HG02870 (cell line): ENCODE results near the gene CTAGE1.
"Not testable (repeated sequence)": the region's sequence is repeated elsewhere in the genome, so short reads cannot be mapped to it uniquely, and the experiment has no call there.

Source experiments
- ATAC-seq: cut with Tn5 transposase; IDR thresholded peaks from one replicate; pipeline ENCODE4 v1.9.1; 2021; ENCODE audit warnings: mild to moderate bottlenecking, moderate library complexity; ENCODE audit not compliant: unreplicated experiment

CTAGE1 gene

GRCh38 chr18:22417496-22418188 is at the start of gene CTAGE1:
Gene CTAGE1, minus strand, starts transcription at chr18:22417915. Its CDS starts 104 bp downstream, at chr18:22417811.
- no peak for ATAC-seq

- ATAC-seq = no peak
These were observed 49.1 kb upstream of the CTAGE1 start for GRCh38 chr18:22466608-22467395.

GRCh38 chr18:22465859-22466457 is 48.2 kb upstream of the CTAGE1 start:
- no peak for ATAC-seq

GRCh38 chr18:22463076-22463475 is 45.4 kb upstream of the CTAGE1 start:
- no peak for ATAC-seq

GRCh38 chr18:22459491-22459890 is 41.8 kb upstream of the CTAGE1 start:
- ATAC-seq = no peak

- ATAC-seq = no peak
These were observed 39.8 kb upstream of the CTAGE1 start for GRCh38 chr18:22457524-22457923.

GRCh38 chr18:22456547-22456946 is 38.8 kb upstream of the CTAGE1 start:
- no peak for ATAC-seq

- no peak for ATAC-seq
These were observed 38.4 kb upstream of the CTAGE1 start for GRCh38 chr18:22456116-22456480.

- no peak for ATAC-seq
These were observed 37.9 kb upstream of the CTAGE1 start for GRCh38 chr18:22455425-22456115.

- ATAC-seq = no peak
These were observed 35.6 kb upstream of the CTAGE1 start for GRCh38 chr18:22453315-22453714.

GRCh38 chr18:22452226-22452668 is 34.5 kb upstream of the CTAGE1 start:
- no peak for ATAC-seq

- ATAC-seq = no peak
These were observed 34.1 kb upstream of the CTAGE1 start for GRCh38 chr18:22451796-22452195.

- not testable (repeated sequence) for ATAC-seq
These were observed 33.1 kb upstream of the CTAGE1 start for GRCh38 chr18:22450766-22451165.

- not testable (repeated sequence) for ATAC-seq
These were observed 32.6 kb upstream of the CTAGE1 start for GRCh38 chr18:22450318-22450717.

GRCh38 chr18:22449753-22450152 is 32.0 kb upstream of the CTAGE1 start:
- ATAC-seq = not testable (repeated sequence)

- ATAC-seq = no peak
These were observed 30.5 kb upstream of the CTAGE1 start for GRCh38 chr18:22448238-22448637.

- no peak for ATAC-seq
These were observed 30.1 kb upstream of the CTAGE1 start for GRCh38 chr18:22447792-22448191.

- no peak for ATAC-seq
These were observed 29.2 kb upstream of the CTAGE1 start for GRCh38 chr18:22446911-22447310.

- no peak for ATAC-seq
These were observed 28.6 kb upstream of the CTAGE1 start for GRCh38 chr18:22446325-22446724.

GRCh38 chr18:22441638-22442037 is 23.9 kb upstream of the CTAGE1 start:
- ATAC-seq = no peak

- no peak for ATAC-seq
These were observed 21.7 kb upstream of the CTAGE1 start for GRCh38 chr18:22439447-22439846.
